ENCODE measurements around the gene GALNT1. TPM values are rescaled to one million over a fixed set of nuclear protein-coding genes. Genes with fewer than 3 reads are reported as not detected.

GALNT1 gene
- total and polyA plus RNA-seq, 10 of the 15 experiments (the other 5 are each of a cell fraction or from before 2014, with no cell fraction given) = 8.0 to 53.7 (median 29.9) TPM

- no peak for TF ChIP-seq ZBTB4 (CRISPR knock-in tag; IDR thresholded peaks at IDR 0.05)
- no peak for TF ChIP-seq E2F4 (IDR thresholded peaks at IDR 0.05; ENCODE audit: low read depth, low read length)
- no peak for TF ChIP-seq BCL11A (IDR thresholded peaks at IDR 0.05; ENCODE audit: low read depth, low read length)
These were observed 52.2 kb downstream of the GALNT1 start (continued) for GRCh38 chr18:35633761-35634160.

- DNase-seq (ENCODE audit: low read depth, low spot score) (no peak), ATAC-seq (no peak), FAIRE-seq (no peak)
- intact Hi-C loops (cut with micrococcal nuclease; ENCODE audit: unreplicated experiment) (no loop called here), in situ Hi-C loops (cut with MboI) (no loop called here)
- Histone ChIP-seq H3K4me1 (ENCODE audit: control insufficient read depth, insufficient read depth, low read length) (no peaks in the 10 kb centered on the region), H3K36me3 (ENCODE audit: control insufficient read depth in 2 of 2, insufficient read depth in 2 of 2, low read length in 1 of 2) (no peaks in the 10 kb centered on the region; a peak in 1 of 4 replicates), H2AFZ (ENCODE audit: control insufficient read depth, low read depth, low read length) (no peak overlapping the region), H3K4me3 (no peak overlapping the region), H3K27me3 (replicated peaks in 1 of 2; ENCODE audit: control insufficient read depth in 2 of 2, insufficient read depth in 2 of 2, low read length in 1 of 2) (no peaks in the 10 kb centered on the region), H3K4me2 (ENCODE audit: control insufficient read depth, insufficient read depth) (no peak overlapping the region), H4K20me1 (ENCODE audit: control insufficient read depth, insufficient read depth) (no peaks in the 10 kb centered on the region), H3K9me3 (replicated peaks; ENCODE audit: control insufficient read depth, insufficient read depth, low read length) (no peaks in the 10 kb centered on the region; the same call in 1 of the 3 replicates), H3K79me2 (ENCODE audit: control insufficient read depth, insufficient read depth, low read length) (no peaks in the 10 kb centered on the region), H3K27ac (ENCODE audit: control insufficient read depth, insufficient read depth) (no peak overlapping the region), H3K9ac (ENCODE audit: control insufficient read depth, insufficient read depth, low read length) (no peak overlapping the region)
- ChIA-PET CTCF (no interaction called here), POLR2A (no interaction called here), RAD21 (ENCODE audit: unreplicated experiment) (no interaction called here), SMC1A (ENCODE audit: uncharacterized antibody, unreplicated experiment) (no interaction called here)
- 81% methylated on average over 5 of the region's 5 CpGs for WGBS (ENCODE audit: insufficient coverage, insufficient replicate concordance, low lambda C conversion rate, missing lambda C conversion rate)
- no peak for TF ChIP-seq TARDBP (IDR thresholded peaks at IDR 0.05; ENCODE audit: borderline replicate concordance)
- no peak for TF ChIP-seq ZBED1 (IDR thresholded peaks at IDR 0.05; ENCODE audit: borderline replicate concordance)
- no peak for TF ChIP-seq ETV6 (conservative IDR thresholded peaks at IDR 0.05 in 1 of 2, IDR thresholded peaks at IDR 0.05 in 1 of 2; ENCODE audit: borderline replicate concordance in 1 of 2, low read depth in 1 of 2)
- TF ChIP-seq JUNB (IDR thresholded peaks at IDR 0.05) = no peak
- no TSS peak for BruUV-seq (replicated peaks)
These were observed 52.8 kb downstream of the GALNT1 start for GRCh38 chr18:35634323-35634722.
